Calu3 (cell line): ENCODE data around the gene ISYNA1. TPM values are rescaled to one million over a fixed set of nuclear protein-coding genes. Genes with fewer than 3 reads are reported as not detected.

ENCODE experiments used
- BruUV-seq: library from RNA; stranded (reverse); fragments of 400-500 nt; replicated peaks from 2 replicates; lab custom pipeline; 2021; lab: Mats Ljungman, UMichigan
- CTCF ChIA-PET: fragments of 300-600 bp; sonication (Branson Sonifier 250); formaldehyde crosslinking; loops from one replicate; lab custom pipeline; 2022; ENCODE audit warnings: antibody characterized with exemption; lab: Charles Lee
- DNase-seq: peaks from one replicate; pipeline ENCODE4 v3.0.0; 2022
- H3K27ac Mint-ChIP-seq: one replicate; pipeline ENCODE4 v1.8.0; 2022; ENCODE audit warnings: mixed read lengths; ENCODE audit not compliant: unreplicated experiment
- H3K27me3 Mint-ChIP-seq: one replicate; pipeline ENCODE4 v1.8.0; 2022; ENCODE audit warnings: mixed read lengths; ENCODE audit not compliant: unreplicated experiment
- H3K36me3 Mint-ChIP-seq: one replicate; pipeline ENCODE4 v1.8.0; 2022; ENCODE audit warnings: mild to moderate bottlenecking, moderate library complexity, mixed read lengths; ENCODE audit not compliant: insufficient read depth, unreplicated experiment
- H3K4me1 Mint-ChIP-seq: one replicate; pipeline ENCODE4 v1.8.0; 2022; ENCODE audit warnings: mild to moderate bottlenecking, low read depth, mixed read lengths; ENCODE audit not compliant: unreplicated experiment
- H3K4me3 Mint-ChIP-seq: one replicate; pipeline ENCODE4 v1.8.0; 2022; ENCODE audit warnings: mild to moderate bottlenecking, low read depth, moderate library complexity, mixed read lengths; ENCODE audit not compliant: unreplicated experiment
- H3K9me3 Mint-ChIP-seq: one replicate; pipeline ENCODE4 v1.8.0; 2022; ENCODE audit warnings: low read depth, mixed read lengths; ENCODE audit not compliant: unreplicated experiment
- intact Hi-C: fragments of 100-400 bp; cut with micrococcal nuclease; formaldehyde crosslinking; loops from one replicate; pipeline ENCODE4 v1.10.0; 2022; ENCODE audit not compliant: unreplicated experiment
- total RNA-seq: library from RNA; stranded (reverse); gene quantifications from 2 replicates; pipeline ENCODE4 v1.2.3, GENCODE V29; 2022
- TF ChIP-seq, protein P1 (sequence below): fragments of 200-600 bp; IDR thresholded peaks from one replicate; pipeline ENCODE4 v1.8.0; 2022; ENCODE audit warnings: antibody characterized with exemption; ENCODE audit not compliant: unreplicated experiment

The ISYNA1 gene
- total RNA-seq, 1 experiment from 2014 or later: 94.9 TPM

DNA sequence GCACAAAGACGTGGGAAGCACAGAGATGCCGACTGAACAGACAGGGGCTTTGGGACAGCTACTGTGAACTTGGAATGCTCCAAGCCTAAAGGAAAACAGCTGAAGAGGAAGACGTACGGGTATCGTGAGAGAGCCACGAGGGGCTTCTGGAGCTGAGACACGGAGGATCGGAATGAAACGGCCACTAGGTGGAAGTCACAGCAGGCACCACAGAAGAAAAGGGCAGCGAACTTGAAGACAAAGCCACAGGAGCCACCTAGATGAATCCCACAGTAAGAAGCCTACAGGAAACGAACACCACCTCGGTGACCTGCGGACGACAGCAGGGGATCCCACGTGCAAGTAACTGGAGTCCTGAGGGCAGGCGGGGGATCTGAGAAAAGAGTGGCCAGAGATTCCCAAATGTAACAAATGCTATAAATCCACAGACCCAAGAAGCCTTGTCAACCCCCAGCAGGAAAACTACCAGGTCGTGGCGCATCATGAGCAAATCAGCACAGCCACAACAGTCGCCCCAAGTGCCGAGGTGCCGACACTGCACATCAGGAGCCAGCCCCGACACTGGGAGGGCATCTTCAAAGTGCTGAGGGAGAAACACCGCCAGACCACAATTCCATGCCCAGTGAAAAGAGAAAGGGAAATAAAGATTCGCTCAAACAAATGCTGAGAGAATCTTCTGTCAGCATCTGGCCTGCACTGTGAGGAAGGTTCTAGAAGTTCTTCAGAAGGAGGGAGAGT lies 39.3 kb upstream of the ISYNA1 start:
- intact Hi-C loops: no loop called here
- H3K27me3 Mint-ChIP-seq: no peaks in the 10 kb centered on the region
- H3K4me3 Mint-ChIP-seq: no peak overlapping the region
- peaks cover 10% of the 10 kb centered on the region for H3K36me3 Mint-ChIP-seq
- CTCF ChIA-PET: no interaction called here
- no peaks in the 10 kb centered on the region for H3K9me3 Mint-ChIP-seq
- BruUV-seq: no TSS peak
- no peak overlapping the region for H3K27ac Mint-ChIP-seq
- no peak for DNase-seq
- TF ChIP-seq, protein P1, sequence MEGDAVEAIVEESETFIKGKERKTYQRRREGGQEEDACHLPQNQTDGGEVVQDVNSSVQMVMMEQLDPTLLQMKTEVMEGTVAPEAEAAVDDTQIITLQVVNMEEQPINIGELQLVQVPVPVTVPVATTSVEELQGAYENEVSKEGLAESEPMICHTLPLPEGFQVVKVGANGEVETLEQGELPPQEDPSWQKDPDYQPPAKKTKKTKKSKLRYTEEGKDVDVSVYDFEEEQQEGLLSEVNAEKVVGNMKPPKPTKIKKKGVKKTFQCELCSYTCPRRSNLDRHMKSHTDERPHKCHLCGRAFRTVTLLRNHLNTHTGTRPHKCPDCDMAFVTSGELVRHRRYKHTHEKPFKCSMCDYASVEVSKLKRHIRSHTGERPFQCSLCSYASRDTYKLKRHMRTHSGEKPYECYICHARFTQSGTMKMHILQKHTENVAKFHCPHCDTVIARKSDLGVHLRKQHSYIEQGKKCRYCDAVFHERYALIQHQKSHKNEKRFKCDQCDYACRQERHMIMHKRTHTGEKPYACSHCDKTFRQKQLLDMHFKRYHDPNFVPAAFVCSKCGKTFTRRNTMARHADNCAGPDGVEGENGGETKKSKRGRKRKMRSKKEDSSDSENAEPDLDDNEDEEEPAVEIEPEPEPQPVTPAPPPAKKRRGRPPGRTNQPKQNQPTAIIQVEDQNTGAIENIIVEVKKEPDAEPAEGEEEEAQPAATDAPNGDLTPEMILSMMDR: no peak
- H3K4me1 Mint-ChIP-seq: peaks cover 19% of the 10 kb centered on the region

DNA sequence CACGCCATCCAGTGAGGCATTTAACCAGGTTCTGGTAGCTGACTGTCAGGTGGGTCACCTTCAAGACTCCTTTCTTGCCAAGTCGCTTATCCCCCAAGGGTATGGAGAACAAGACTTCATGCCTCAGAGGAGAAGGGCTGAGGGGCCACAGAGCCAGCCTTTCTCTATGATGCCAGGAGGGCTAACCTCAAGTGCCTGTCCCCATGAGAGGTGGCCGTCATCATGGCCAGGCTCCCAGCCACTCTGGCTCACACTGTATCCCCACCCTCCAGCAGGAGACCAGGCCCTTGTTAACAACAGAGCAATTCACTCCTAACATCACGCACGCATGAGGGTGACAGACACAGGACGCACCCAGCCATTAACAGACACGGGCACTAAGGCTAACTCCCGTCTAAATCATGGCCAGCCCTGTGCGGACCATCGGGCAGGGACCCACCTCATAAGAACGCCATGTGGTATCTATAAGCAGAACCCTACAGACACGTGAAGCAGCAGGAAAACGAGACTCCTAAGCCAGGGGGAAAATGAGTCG lies 38.6 kb upstream of the ISYNA1 start:
- H3K27ac Mint-ChIP-seq: no peak overlapping the region
- no TSS peak for BruUV-seq
- H3K4me3 Mint-ChIP-seq: no peak overlapping the region

DNA sequence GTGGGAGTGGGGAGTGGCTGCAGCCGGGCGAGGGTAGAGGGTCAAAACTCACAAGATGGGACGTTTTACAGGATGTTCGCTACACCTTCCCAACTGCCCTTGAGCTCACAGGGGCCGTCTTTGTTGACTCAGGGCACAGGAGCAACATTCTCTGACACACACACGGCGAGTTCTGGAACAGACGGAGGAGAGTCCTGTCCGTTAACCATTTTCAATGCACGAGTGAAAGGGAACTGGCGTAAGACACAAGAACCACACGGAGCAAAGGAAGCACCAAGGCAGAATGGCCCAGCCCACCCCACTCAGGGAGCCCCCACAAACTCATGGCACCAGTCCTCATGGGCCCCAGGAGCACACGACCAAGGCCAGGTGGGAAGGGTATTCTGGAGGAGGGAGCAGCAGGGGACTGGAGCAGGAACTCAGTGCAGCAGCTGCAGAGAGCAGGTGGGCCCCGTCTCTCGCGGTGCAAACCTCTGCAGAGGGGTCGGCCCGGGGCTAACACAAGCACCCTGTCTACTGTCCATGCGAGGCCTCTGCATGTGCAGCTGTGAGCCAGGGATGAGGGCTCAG lies 37.9 kb upstream of the ISYNA1 start:
- H3K36me3 Mint-ChIP-seq: peaks cover 16% of the 10 kb centered on the region
- no peaks in the 10 kb centered on the region for H3K9me3 Mint-ChIP-seq
- no peaks in the 10 kb centered on the region for H3K27me3 Mint-ChIP-seq
- no TSS peak for BruUV-seq
- peaks cover 19% of the 10 kb centered on the region for H3K4me1 Mint-ChIP-seq
- H3K4me3 Mint-ChIP-seq: no peak overlapping the region
- intact Hi-C loops: no loop called here
- DNase-seq: no peak
- CTCF ChIA-PET: no interaction called here
- TF ChIP-seq, protein P1: no peak
- no peak overlapping the region for H3K27ac Mint-ChIP-seq

More for the DNA sequence above, 38.6 kb upstream of the ISYNA1 start:
- CTCF ChIA-PET: no interaction called here
- Mint-ChIP-seq H3K36me3 (peaks cover 13% of the 10 kb centered on the region), H3K27me3 (no peaks in the 10 kb centered on the region), H3K9me3 (no peaks in the 10 kb centered on the region), H3K4me1 (peaks cover 19% of the 10 kb centered on the region)
- TF ChIP-seq, protein P1: no peak
- intact Hi-C loops: no loop called here
- DNase-seq: no peak

DNA sequence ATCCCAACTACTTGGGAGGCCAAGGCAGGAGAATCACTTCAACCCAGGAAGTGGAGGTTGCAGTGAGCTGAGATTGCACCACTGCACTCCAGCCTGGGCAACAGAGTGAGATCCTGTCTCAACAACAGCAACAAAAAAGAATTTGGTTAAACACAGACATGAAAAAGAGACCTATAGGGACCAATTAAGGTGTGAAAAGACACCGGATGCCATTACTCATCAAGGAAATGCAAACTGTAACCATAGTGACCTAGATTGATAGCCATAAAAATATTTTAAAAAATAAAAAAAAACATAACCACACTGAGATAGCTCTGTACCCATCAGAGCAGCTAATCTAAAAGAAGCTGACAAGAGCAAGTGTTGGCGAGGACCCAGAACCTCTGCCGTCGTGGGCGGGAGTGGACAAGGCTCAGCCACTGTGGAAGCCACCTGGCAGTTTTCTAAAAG lies 37.1 kb upstream of the ISYNA1 start:
- Mint-ChIP-seq H3K4me1 (peaks cover 19% of the 10 kb centered on the region), H3K9me3 (no peaks in the 10 kb centered on the region)

More for the DNA sequence above, 37.1 kb upstream of the ISYNA1 start:
- no peak for DNase-seq
- Mint-ChIP-seq H3K36me3 (peaks cover 24% of the 10 kb centered on the region), H3K4me3 (no peak overlapping the region), H3K27me3 (no peaks in the 10 kb centered on the region), H3K27ac (no peak overlapping the region)
- CTCF ChIA-PET: no interaction called here
- TF ChIP-seq, protein P1: no peak
- no TSS peak for BruUV-seq
- intact Hi-C loops: no loop called here
